K562 (cell line): ENCODE data around the gene KCNMB4. TPM values are rescaled to one million over a fixed set of nuclear protein-coding genes. Genes with fewer than 3 reads are reported as not detected.

ENCODE experiments used
- ATAC-seq: fragments of 200-7000 bp; cut with Tn5 transposase; 3 replicates; pipeline ENCODE4 v1.9.1; 2020; ENCODE audit warnings: moderate library complexity
- BruUV-seq: library from RNA; stranded (reverse); fragments of 400-500 nt; replicated peaks from 2 replicates; lab custom pipeline; 2021; lab: Mats Ljungman, UMichigan
- CTCF ChIA-PET: fragments of 300-600 bp; formaldehyde crosslinking; extraction: SDS; loops from one replicate; lab custom pipeline; 2021; ENCODE audit warnings: low intra/inter-chr PET ratio; lab: Yijun Ruan, JAX
- POLR2A ChIA-PET: fragments of 300-600, 350-650 bp; sonication (Branson Sonifier 250); formaldehyde crosslinking; extraction: SDS; loops from one replicate; lab custom pipeline; 2021; ENCODE audit warnings: antibody characterized with exemption, inconsistent platforms; lab: Yijun Ruan, JAX
- DNase-seq, 4 experiments: peaks; one replicate each; pipeline versions ENCODE4 v3.0.0 to v3.0.0-alpha.2; 2011 to 2018; ENCODE audit warnings: low spot score in 3 of 4, mixed read lengths in 3 of 4; ENCODE audit errors: extremely low read depth in 1 of 4
- FAIRE-seq: peaks from 2 replicates; lab custom pipeline; 2011; peaks lifted over from hg19 to GRCh38; lab: Jason Lieb, UNC
- H2AFZ ChIP-seq: 2 replicates; pipeline ENCODE4 v1.6.0; 2011; ENCODE audit warnings: low read depth, low read length, control low read depth, inconsistent platforms
- H3K27ac ChIP-seq: fragments of 200-600 bp; 3 replicates; pipeline ENCODE4 v1.8.0; 2011; ENCODE audit warnings: low read depth, mild to moderate bottlenecking, control low read depth, inconsistent platforms, low read length, moderate library complexity, mixed read lengths; ENCODE audit errors: extremely low read depth
- H3K27me3 ChIP-seq, 2 experiments: fragments of 300-600 bp in 1 of 2; 2 replicates in 1 of 2; 3 replicates in 1 of 2; pipeline versions ENCODE4 v1.6.0 to v1.8.0; 2011; ENCODE audit warnings: inconsistent platforms in 2 of 2, low read length in 2 of 2, mild to moderate bottlenecking in 1 of 2, mixed read lengths in 1 of 2, moderate library complexity in 1 of 2; ENCODE audit not compliant: control insufficient read depth in 2 of 2, insufficient read depth in 2 of 2
- H3K36me3 ChIP-seq: fragments of 300-600 bp; 3 replicates; pipeline ENCODE4 v1.8.0; 2011; ENCODE audit warnings: mild to moderate bottlenecking, low read length, inconsistent platforms; ENCODE audit not compliant: control insufficient read depth, insufficient read depth
- H3K4me1 ChIP-seq, 2 experiments: fragments of 200-600 bp in 1 of 2; replicated peaks in 1 of 2; 2 replicates in 1 of 2; 3 replicates in 1 of 2; pipeline versions ENCODE4 v1.5.1 to v1.8.0; 2011; ENCODE audit warnings: inconsistent platforms in 2 of 2, low read length in 2 of 2, mild to moderate bottlenecking in 1 of 2, mixed read lengths in 1 of 2, moderate library complexity in 1 of 2; ENCODE audit not compliant: control insufficient read depth in 2 of 2, insufficient read depth in 2 of 2
- H3K4me2 ChIP-seq: 2 replicates; pipeline ENCODE4 v1.6.1; 2011; ENCODE audit warnings: low read length, control low read depth, inconsistent platforms, mixed read lengths; ENCODE audit not compliant: insufficient read depth
- H3K4me3 ChIP-seq: fragments of 200-600 bp; sonication (generic), shearing (Covaris generic); 2 replicates; pipeline ENCODE4 v1.5.1; 2016; ENCODE audit warnings: control low read depth, inconsistent platforms
- H3K79me2 ChIP-seq: fragments of 200-600 bp; 3 replicates; pipeline ENCODE4 v1.8.0; 2011; ENCODE audit warnings: low read length, inconsistent platforms; ENCODE audit not compliant: control insufficient read depth, insufficient read depth
- H3K9ac ChIP-seq, 2 experiments: 2 replicates each; pipeline versions ENCODE4 v1.6.0 to v1.6.1; 2011; ENCODE audit warnings: low read depth in 2 of 2, low read length in 2 of 2, control low read depth in 1 of 2, inconsistent platforms in 1 of 2, mild to moderate bottlenecking in 1 of 2, mixed read lengths in 1 of 2; ENCODE audit not compliant: insufficient read depth in 1 of 2
- H3K9me1 ChIP-seq: one replicate; pipeline ENCODE4 v1.6.0; 2011; ENCODE audit warnings: inconsistent platforms, mild to moderate bottlenecking, low read length, moderate library complexity; ENCODE audit not compliant: control insufficient read depth, insufficient read depth
- H3K9me3 ChIP-seq: replicated peaks from 2 replicates; pipeline ENCODE4 v1.5.1; 2011; ENCODE audit warnings: low read depth, low read length, inconsistent platforms; ENCODE audit not compliant: control insufficient read depth, insufficient read depth
- H4K20me1 ChIP-seq: replicated peaks from 2 replicates; pipeline ENCODE4 v1.6.1; 2011; ENCODE audit warnings: low read length, inconsistent platforms, mixed read lengths; ENCODE audit not compliant: control insufficient read depth, insufficient read depth
- CAMTA2 ChIP-seq: fragments of 250-450 bp; sonication (Bioruptor Pico); conservative IDR thresholded peaks from 2 replicates; pipeline ENCODE4 v1.5.1; 2022
- DIDO1 ChIP-seq: fragments of 450-650 bp; IDR thresholded peaks from 2 replicates; pipeline ENCODE4 v1.6.1; 2016; ENCODE audit warnings: low read depth, missing biosample characterization, missing genetic modification characterization
- HMG20B ChIP-seq: fragments of 250-450 bp; sonication (Bioruptor Pico); IDR thresholded peaks from 2 replicates; pipeline ENCODE4 v1.5.0; 2021; ENCODE audit warnings: mild to moderate bottlenecking
- HNRNPH1 ChIP-seq: fragments of 200-400 bp; formaldehyde crosslinking; optimal IDR thresholded peaks from 2 replicates; pipeline ENCODE3; 2017; ENCODE audit warnings: low read depth, mild to moderate bottlenecking, low read length, moderate library complexity
- NCOR1 ChIP-seq: fragments of 450-650 bp; IDR thresholded peaks from 2 replicates; pipeline ENCODE4 v1.6.1; 2016; ENCODE audit warnings: mild to moderate bottlenecking, moderate library complexity
- YY1 ChIP-seq, 3 experiments: IDR thresholded peaks; 2 replicates each; pipeline ENCODE4 v1.6.1; 2011; ENCODE audit warnings: low read length in 2 of 3, mild to moderate bottlenecking in 2 of 3, moderate library complexity in 2 of 3, borderline replicate concordance in 1 of 3, control low read depth in 1 of 3, low read depth in 1 of 3; ENCODE audit not compliant: insufficient read depth in 3 of 3, insufficient replicate concordance in 2 of 3, control insufficient read depth in 1 of 3, insufficient read length in 1 of 3; ENCODE audit errors: extremely low read depth in 1 of 3
- in situ Hi-C: fragments of 300-500 bp; cut with MboI; formaldehyde crosslinking; loops from 4 replicates; pipeline ENCODE4 v1.15.0; 2018; ENCODE audit warnings: inconsistent platforms, mixed read lengths
- intact Hi-C: fragments of 100-400 bp; cut with micrococcal nuclease; formaldehyde crosslinking; loops from 2 replicates; pipeline ENCODE4 v1.14.2; 2022
- polyA plus RNA-seq, 8 experiments: library from polyadenylated mRNA; depleted of rRNA in 4 of 8; stranded (reverse) in 5 of 8; unstranded in 3 of 8; fragments of >200 nt; fragmentation: Nextera tagmentation in 2 of 8; fragmentation: Illumina TruSeq in 1 of 8; extraction: Ambion mirVana in 2 of 8; extraction: Trizol in 1 of 8; gene quantifications; 2 replicates each; pipeline versions ENCODE4 v1.2.1 to v1.2.3, GENCODE V29; 2011 to 2014; ENCODE audit warnings: inconsistent platforms in 1 of 8, missing spikeins in 1 of 8
- total RNA-seq, 7 experiments: library from RNA; depleted of rRNA in 6 of 7; stranded (reverse); fragments of >200 nt in 6 of 7; fragmentation: Illumina TruSeq in 2 of 7; extraction: Trizol in 2 of 7; gene quantifications; 2 replicates each; pipeline versions ENCODE4 v1.2.1 to v1.2.3, GENCODE V29; 2011 to 2021; ENCODE audit warnings: low replicate concordance in 1 of 7
- TF ChIP-seq, protein P1 (sequence below): fragments of 250-450 bp; sonication (Bioruptor Pico); IDR thresholded peaks from 2 replicates; pipeline ENCODE4 v1.4.0; 2020; ENCODE audit warnings: borderline replicate concordance
- TF ChIP-seq, protein P2 (sequence below), 2 experiments: fragments of 450-650 bp; formaldehyde crosslinking in 1 of 2; IDR thresholded peaks; 2 replicates each; pipeline versions ENCODE4 v1.4.0 to v1.6.1; 2014 to 2020; ENCODE audit warnings: mild to moderate bottlenecking in 2 of 2, borderline replicate concordance in 1 of 2, low read depth in 1 of 2
- TF ChIP-seq, protein P3 (sequence below), 2 experiments: fragments of 450-650 bp; IDR thresholded peaks; 2 replicates each; pipeline ENCODE4 v1.6.1; 2016

The KCNMB4 gene
- total and polyA plus RNA-seq, 9 of the 15 experiments (the other 6 are each of a cell fraction or from before 2014, with no cell fraction given), result 0.01 to 0.14 (median 0.06) TPM; not detected in 1

DNA sequence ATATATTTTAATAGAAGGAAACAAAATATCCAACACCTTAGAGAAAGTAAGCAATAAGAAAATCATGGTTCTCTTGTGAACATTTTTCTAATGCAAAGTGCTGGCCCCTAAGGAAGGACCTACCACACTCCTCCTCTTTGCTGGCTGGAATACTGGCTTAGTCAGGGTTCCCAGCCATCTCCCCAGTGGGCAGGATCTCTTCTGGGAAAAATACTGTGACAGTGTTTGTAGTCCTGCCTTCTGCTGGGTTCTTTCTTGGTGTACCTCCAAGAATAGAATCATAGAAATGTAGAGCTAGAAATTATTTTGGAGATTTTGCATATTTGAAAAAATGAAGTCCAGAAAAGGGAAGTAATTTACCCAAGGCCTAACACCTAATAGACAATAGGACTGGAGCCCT lies 31.9 kb downstream of the KCNMB4 start:
- TF ChIP-seq DIDO1 (tag) (no peak), CAMTA2 (CRISPR knock-in tag) (no peak), HMG20B (CRISPR knock-in tag) (no peak), HNRNPH1 (no peak), NCOR1 (no peak), YY1 (IDR thresholded peaks at IDR 0.05; ENCODE audit: borderline replicate concordance in 1 of 3, control insufficient read depth in 1 of 3, extremely low read depth in 1 of 3, insufficient read depth in 3 of 3, insufficient read length in 1 of 3, insufficient replicate concordance in 2 of 3, low read depth in 1 of 3, low read length in 2 of 3) (no peak)
- TF ChIP-seq, protein P1, sequence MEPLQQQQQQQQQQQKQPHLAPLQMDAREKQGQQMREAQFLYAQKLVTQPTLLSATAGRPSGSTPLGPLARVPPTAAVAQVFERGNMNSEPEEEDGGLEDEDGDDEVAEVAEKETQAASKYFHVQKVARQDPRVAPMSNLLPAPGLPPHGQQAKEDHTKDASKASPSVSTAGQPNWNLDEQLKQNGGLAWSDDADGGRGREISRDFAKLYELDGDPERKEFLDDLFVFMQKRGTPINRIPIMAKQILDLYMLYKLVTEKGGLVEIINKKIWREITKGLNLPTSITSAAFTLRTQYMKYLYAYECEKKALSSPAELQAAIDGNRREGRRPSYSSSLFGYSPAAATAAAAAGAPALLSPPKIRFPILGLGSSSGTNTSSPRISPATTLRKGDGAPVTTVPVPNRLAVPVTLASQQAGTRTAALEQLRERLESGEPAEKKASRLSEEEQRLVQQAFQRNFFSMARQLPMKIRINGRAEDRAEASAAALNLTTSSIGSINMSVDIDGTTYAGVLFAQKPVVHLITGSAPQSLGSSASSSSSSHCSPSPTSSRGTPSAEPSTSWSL (CRISPR knock-in tag), result no peak
- TF ChIP-seq, protein P2, sequence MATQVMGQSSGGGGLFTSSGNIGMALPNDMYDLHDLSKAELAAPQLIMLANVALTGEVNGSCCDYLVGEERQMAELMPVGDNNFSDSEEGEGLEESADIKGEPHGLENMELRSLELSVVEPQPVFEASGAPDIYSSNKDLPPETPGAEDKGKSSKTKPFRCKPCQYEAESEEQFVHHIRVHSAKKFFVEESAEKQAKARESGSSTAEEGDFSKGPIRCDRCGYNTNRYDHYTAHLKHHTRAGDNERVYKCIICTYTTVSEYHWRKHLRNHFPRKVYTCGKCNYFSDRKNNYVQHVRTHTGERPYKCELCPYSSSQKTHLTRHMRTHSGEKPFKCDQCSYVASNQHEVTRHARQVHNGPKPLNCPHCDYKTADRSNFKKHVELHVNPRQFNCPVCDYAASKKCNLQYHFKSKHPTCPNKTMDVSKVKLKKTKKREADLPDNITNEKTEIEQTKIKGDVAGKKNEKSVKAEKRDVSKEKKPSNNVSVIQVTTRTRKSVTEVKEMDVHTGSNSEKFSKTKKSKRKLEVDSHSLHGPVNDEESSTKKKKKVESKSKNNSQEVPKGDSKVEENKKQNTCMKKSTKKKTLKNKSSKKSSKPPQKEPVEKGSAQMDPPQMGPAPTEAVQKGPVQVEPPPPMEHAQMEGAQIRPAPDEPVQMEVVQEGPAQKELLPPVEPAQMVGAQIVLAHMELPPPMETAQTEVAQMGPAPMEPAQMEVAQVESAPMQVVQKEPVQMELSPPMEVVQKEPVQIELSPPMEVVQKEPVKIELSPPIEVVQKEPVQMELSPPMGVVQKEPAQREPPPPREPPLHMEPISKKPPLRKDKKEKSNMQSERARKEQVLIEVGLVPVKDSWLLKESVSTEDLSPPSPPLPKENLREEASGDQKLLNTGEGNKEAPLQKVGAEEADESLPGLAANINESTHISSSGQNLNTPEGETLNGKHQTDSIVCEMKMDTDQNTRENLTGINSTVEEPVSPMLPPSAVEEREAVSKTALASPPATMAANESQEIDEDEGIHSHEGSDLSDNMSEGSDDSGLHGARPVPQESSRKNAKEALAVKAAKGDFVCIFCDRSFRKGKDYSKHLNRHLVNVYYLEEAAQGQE (IDR thresholded peaks at IDR 0.05; ENCODE audit: borderline replicate concordance), result no peak
- TF ChIP-seq, protein P2 (CRISPR knock-in tag; IDR thresholded peaks at IDR 0.05; ENCODE audit: low read depth), result no peak
- TF ChIP-seq, protein P3, sequence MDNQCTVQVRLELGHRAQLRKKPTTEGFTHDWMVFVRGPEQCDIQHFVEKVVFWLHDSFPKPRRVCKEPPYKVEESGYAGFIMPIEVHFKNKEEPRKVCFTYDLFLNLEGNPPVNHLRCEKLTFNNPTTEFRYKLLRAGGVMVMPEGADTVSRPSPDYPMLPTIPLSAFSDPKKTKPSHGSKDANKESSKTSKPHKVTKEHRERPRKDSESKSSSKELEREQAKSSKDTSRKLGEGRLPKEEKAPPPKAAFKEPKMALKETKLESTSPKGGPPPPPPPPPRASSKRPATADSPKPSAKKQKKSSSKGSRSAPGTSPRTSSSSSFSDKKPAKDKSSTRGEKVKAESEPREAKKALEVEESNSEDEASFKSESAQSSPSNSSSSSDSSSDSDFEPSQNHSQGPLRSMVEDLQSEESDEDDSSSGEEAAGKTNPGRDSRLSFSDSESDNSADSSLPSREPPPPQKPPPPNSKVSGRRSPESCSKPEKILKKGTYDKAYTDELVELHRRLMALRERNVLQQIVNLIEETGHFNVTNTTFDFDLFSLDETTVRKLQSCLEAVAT (IDR thresholded peaks at IDR 0.05), result no peak
- intact Hi-C loops (no loop called here), in situ Hi-C loops (no loop called here)
- BruUV-seq, result no TSS peak
- Histone ChIP-seq H3K4me3 (no peak overlapping the region), H3K9me3 (no peaks in the 10 kb centered on the region), H3K9me1 (no peaks in the 10 kb centered on the region), H4K20me1 (no peaks in the 10 kb centered on the region; the same call in 1 of the 2 replicates), H3K27me3 (no peaks in the 10 kb centered on the region), H3K9ac (no peak overlapping the region), H3K79me2 (no peaks in the 10 kb centered on the region), H2AFZ (no peak overlapping the region), H3K36me3 (no peaks in the 10 kb centered on the region), H3K4me2 (no peak overlapping the region), H3K4me1 (no peaks in the 10 kb centered on the region), H3K27ac (no peak overlapping the region)
- ChIA-PET CTCF (no interaction called here), POLR2A (no interaction called here)
- DNase-seq (no peak), ATAC-seq (no peak), FAIRE-seq (no peak)
